ENCODE measurements around the gene CDH22.

Gene CDH22

DNA sequence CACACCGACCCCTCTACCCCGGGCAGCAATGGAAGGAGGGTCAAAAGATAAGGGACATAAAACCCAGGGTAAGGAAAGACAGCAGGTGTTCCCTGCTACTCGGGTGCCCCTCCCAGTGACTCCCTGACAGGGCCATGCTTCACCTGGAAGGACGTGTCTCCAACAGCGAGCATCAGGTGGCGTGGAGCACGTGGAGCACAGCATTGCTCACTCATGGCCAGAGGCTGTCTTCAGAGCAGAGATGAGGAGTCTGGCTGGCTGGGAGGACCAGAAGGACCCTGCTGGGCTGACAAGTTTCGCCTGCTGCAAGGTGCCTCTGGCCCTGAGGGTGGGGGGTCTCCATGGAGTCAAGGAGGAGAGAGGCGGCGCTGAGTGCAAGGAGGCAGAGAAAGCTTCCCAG, 15.3 kb upstream of the CDH22 start:
- in situ Hi-C loops (cut with MboI; ENCODE audit: low pct_unique_long_range_greater_than_20kb, low sequenced_read_pairs, unreplicated experiment), result no loop called here
- TF ChIP-seq, protein P1, sequence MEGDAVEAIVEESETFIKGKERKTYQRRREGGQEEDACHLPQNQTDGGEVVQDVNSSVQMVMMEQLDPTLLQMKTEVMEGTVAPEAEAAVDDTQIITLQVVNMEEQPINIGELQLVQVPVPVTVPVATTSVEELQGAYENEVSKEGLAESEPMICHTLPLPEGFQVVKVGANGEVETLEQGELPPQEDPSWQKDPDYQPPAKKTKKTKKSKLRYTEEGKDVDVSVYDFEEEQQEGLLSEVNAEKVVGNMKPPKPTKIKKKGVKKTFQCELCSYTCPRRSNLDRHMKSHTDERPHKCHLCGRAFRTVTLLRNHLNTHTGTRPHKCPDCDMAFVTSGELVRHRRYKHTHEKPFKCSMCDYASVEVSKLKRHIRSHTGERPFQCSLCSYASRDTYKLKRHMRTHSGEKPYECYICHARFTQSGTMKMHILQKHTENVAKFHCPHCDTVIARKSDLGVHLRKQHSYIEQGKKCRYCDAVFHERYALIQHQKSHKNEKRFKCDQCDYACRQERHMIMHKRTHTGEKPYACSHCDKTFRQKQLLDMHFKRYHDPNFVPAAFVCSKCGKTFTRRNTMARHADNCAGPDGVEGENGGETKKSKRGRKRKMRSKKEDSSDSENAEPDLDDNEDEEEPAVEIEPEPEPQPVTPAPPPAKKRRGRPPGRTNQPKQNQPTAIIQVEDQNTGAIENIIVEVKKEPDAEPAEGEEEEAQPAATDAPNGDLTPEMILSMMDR (IDR thresholded peaks at IDR 0.05; ENCODE audit: extremely low read depth, insufficient read depth, missing control alignments), result no peak

DNA sequence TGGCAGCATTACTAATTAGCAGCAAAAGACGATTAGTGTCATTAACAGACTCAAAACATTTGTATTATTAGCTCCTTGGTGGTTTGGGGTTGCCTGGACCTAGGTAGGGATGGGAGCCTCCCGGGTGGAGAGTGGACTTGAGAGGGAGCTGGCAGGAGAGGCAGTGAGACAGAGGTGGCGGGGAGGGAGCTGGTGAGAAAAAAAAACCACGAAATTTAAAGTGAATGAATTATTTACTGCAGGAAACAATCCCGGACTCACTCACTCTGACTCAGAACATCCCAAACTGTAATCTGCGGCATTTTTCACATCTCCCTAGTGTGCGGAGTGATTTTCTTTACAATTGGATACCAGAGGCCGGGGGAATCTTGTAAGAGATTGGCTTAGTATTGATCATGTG, 14.3 kb upstream of the CDH22 start:
- in situ Hi-C loops (cut with MboI; ENCODE audit: low pct_unique_long_range_greater_than_20kb, low sequenced_read_pairs, unreplicated experiment), result no loop called here
- TF ChIP-seq, protein P1 (IDR thresholded peaks at IDR 0.05; ENCODE audit: extremely low read depth, insufficient read depth, missing control alignments), result no peak
- DNase-seq (ENCODE audit: low spot score), result no peak

More for the DNA sequence above, 15.3 kb upstream of the CDH22 start:
- no peak for DNase-seq (ENCODE audit: low spot score)

DNA sequence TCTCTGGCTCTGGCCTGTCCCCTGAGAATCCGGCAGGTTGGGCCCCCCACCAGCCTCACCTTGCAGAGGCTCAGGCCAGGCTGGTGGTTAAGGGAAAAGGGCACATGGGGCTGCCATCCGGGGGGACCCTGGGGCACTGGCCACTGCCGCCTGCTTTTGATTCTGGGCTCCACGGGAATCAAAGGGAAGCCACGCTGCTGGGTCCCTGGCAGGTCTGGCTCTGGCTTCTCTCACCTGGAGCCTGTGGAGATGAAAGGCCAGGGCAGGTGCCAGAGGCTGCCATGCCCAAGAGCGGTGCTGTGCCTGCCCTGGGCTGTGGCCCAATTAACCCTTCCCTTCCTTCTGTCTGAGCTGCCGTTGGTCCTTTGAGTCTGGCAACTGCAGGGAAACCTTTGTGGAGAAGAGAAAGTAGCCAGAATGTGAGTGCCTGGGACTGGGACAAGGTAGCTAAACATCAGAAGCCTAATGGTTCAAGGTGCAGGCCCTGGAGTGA, 9.4 kb upstream of the CDH22 start:
- TF ChIP-seq, protein P1 (IDR thresholded peaks at IDR 0.05; ENCODE audit: extremely low read depth, insufficient read depth, missing control alignments), result no peak
- DNase-seq (ENCODE audit: low spot score), result no peak
- in situ Hi-C loops (cut with MboI; ENCODE audit: low pct_unique_long_range_greater_than_20kb, low sequenced_read_pairs, unreplicated experiment), result no loop called here

DNA sequence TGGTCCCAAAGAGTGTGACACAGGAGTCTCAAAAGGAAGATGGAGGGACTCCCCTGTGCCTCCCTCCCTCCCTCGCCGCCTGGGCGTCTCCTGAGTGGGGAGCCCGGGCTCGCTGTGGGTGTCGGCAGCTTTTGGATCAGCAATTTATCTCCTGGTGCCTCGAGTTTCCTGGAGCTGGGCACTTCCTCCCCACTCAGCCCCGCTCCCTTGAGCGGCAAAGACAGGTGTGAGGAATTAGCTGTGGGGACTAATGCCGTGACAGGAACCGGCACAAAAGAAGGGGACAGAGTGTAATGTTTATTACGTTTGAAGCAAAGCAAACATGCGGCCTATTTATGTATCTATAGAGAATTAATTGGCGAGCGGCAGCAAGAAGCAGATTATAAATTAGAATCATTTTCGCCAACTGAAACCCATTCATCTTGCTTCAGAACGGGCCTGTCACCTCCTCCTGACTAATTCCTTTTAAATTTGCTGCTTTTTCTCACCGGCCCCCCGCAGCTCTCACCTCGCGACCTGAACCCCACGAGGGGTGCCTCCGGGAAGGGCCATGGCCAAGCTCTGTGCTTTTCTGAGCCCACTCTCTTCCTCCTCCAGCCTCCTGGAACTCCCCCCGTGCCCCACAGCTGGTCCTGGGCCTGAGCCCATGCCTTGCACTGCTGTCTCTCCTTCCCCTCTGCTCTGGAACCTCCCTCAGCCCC, 8.8 kb upstream of the CDH22 start:
- TF ChIP-seq, protein P1 (IDR thresholded peaks at IDR 0.05; ENCODE audit: extremely low read depth, insufficient read depth, missing control alignments), result no peak
- in situ Hi-C loops (cut with MboI; ENCODE audit: low pct_unique_long_range_greater_than_20kb, low sequenced_read_pairs, unreplicated experiment), result no loop called here
- DNase-seq (ENCODE audit: low spot score), result no peak

DNA sequence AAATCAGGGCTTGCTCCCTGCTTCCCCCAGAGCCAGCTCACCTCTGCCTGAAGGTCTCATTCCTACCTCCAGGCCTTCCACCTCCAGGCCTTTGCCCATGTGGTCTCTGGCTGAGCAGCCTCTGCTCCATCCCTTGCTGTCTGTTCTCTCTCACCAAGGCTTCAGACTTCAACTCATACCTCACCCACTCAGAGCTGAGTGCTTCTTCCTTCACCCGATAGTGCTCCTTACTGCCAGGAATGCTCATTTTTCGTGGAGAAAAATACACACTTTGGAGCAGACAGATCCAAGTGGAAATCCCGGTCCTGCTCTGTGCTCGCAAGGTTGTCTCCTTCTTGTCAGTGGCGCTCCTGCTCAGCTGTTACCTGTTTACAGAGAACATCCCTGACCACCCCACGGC, 7.0 kb upstream of the CDH22 start:
- TF ChIP-seq, protein P1 (IDR thresholded peaks at IDR 0.05; ENCODE audit: extremely low read depth, insufficient read depth, missing control alignments), result no peak
- no peak for DNase-seq (ENCODE audit: low spot score)
- in situ Hi-C loops (cut with MboI; ENCODE audit: low pct_unique_long_range_greater_than_20kb, low sequenced_read_pairs, unreplicated experiment), result no loop called here

GRCh38 chr20:46312945-46313861, 4.9 kb upstream of the CDH22 start:
- TF ChIP-seq, protein P1 (IDR thresholded peaks at IDR 0.05; ENCODE audit: extremely low read depth, insufficient read depth, missing control alignments), result no peak
- DNase-seq (ENCODE audit: low spot score), result no peak
- in situ Hi-C loops (cut with MboI; ENCODE audit: low pct_unique_long_range_greater_than_20kb, low sequenced_read_pairs, unreplicated experiment), result no loop called here

Data from GM13977 (cell line).